ENCODE results near the gene INTS2. TPM values are rescaled to one million over a fixed set of nuclear protein-coding genes. Genes with fewer than 3 reads are reported as not detected.

INTS2 gene
- total and polyA plus RNA-seq, 2 donors = 3.9 to 13.1 TPM

GRCh38 chr17:61836266-61837174 lies 91.3 kb downstream of the INTS2 start:
- no peaks in the 10 kb centered on the region for H3K27me3 ChIP-seq (ENCODE audit: control insufficient read depth in 2 of 2, insufficient read depth in 1 of 2, low read length in 1 of 2)
- peaks cover 0 to 3% of the 10 kb centered on the region in 2 donors for H3K36me3 ChIP-seq (ENCODE audit: control insufficient read depth in 2 of 2, insufficient read depth in 2 of 2, low read length in 1 of 2)
- H3K4me3 ChIP-seq (ENCODE audit: low read length in 2 of 2) = no peak overlapping the region
- H3K4me1 ChIP-seq (ENCODE audit: control insufficient read depth in 2 of 2, insufficient read depth in 2 of 2, low read length in 2 of 2) = no peaks in the 10 kb centered on the region
- 98% methylated on average over 3 of the region's 3 CpGs for WGBS
- no peak overlapping the region for H3K27ac ChIP-seq (ENCODE audit: low read depth in 1 of 2, low read length in 1 of 2)
- H3K9me3 ChIP-seq (ENCODE audit: control insufficient read depth in 2 of 2, insufficient read depth in 1 of 2, low read length in 1 of 2) = no peaks in the 10 kb centered on the region
- no peak for DNase-seq (ENCODE audit: low read depth in 6 of 9, low spot score in 9 of 9)

GRCh38 chr17:61835606-61836005 lies 92.2 kb downstream of the INTS2 start:
- H3K27ac ChIP-seq (ENCODE audit: low read depth in 1 of 2, low read length in 1 of 2) = no peak overlapping the region
- H3K4me1 ChIP-seq (ENCODE audit: control insufficient read depth in 2 of 2, insufficient read depth in 2 of 2, low read length in 2 of 2) = no peaks in the 10 kb centered on the region
- H3K9me3 ChIP-seq (ENCODE audit: control insufficient read depth in 2 of 2, insufficient read depth in 1 of 2, low read length in 1 of 2) = no peaks in the 10 kb centered on the region
- H3K36me3 ChIP-seq (ENCODE audit: control insufficient read depth in 2 of 2, insufficient read depth in 2 of 2, low read length in 1 of 2) = peaks cover 0 to 3% of the 10 kb centered on the region in 2 donors
- WGBS = 100% methylated on average over 1 of the region's 1 CpG
- no peak for DNase-seq (ENCODE audit: low read depth in 6 of 9, low spot score in 9 of 9)
- H3K4me3 ChIP-seq (ENCODE audit: low read length in 2 of 2) = no peak overlapping the region
- H3K27me3 ChIP-seq (ENCODE audit: control insufficient read depth in 2 of 2, insufficient read depth in 1 of 2, low read length in 1 of 2) = no peaks in the 10 kb centered on the region

- Histone ChIP-seq H3K9me3 (ENCODE audit: control insufficient read depth in 2 of 2, insufficient read depth in 1 of 2, low read length in 1 of 2) (no peaks in the 10 kb centered on the region), H3K27ac (ENCODE audit: low read depth in 1 of 2, low read length in 1 of 2) (no peak overlapping the region), H3K4me3 (ENCODE audit: low read length in 2 of 2) (no peak overlapping the region), H3K36me3 (ENCODE audit: control insufficient read depth in 2 of 2, insufficient read depth in 2 of 2, low read length in 1 of 2) (peaks cover 0 to 3% of the 10 kb centered on the region in 2 donors), H3K27me3 (ENCODE audit: control insufficient read depth in 2 of 2, insufficient read depth in 1 of 2, low read length in 1 of 2) (no peaks in the 10 kb centered on the region), H3K4me1 (ENCODE audit: control insufficient read depth in 2 of 2, insufficient read depth in 2 of 2, low read length in 2 of 2) (no peaks in the 10 kb centered on the region)
- 95% methylated on average over 2 of the region's 2 CpGs for WGBS
- DNase-seq (ENCODE audit: low read depth in 6 of 9, low spot score in 9 of 9) = no peak
These were observed 93.2 kb downstream of the INTS2 start for GRCh38 chr17:61834610-61835009.

- H3K4me1 ChIP-seq (ENCODE audit: control insufficient read depth in 2 of 2, insufficient read depth in 2 of 2, low read length in 2 of 2) = no peaks in the 10 kb centered on the region
- over 99% methylated on average over 7 of the region's 7 CpGs for WGBS
These were observed 94.1 kb downstream of the INTS2 start for GRCh38 chr17:61833536-61834193.

GRCh38 chr17:61832463-61832862 lies 95.3 kb downstream of the INTS2 start:
- Histone ChIP-seq H3K36me3 (ENCODE audit: control insufficient read depth in 2 of 2, insufficient read depth in 2 of 2, low read length in 1 of 2) (peaks cover 0 to 7% of the 10 kb centered on the region in 2 donors), H3K9me3 (ENCODE audit: control insufficient read depth in 2 of 2, insufficient read depth in 1 of 2, low read length in 1 of 2) (no peaks in the 10 kb centered on the region), H3K4me1 (ENCODE audit: control insufficient read depth in 2 of 2, insufficient read depth in 2 of 2, low read length in 2 of 2) (no peaks in the 10 kb centered on the region), H3K27ac (ENCODE audit: low read depth in 1 of 2, low read length in 1 of 2) (no peak overlapping the region), H3K27me3 (ENCODE audit: control insufficient read depth in 2 of 2, insufficient read depth in 1 of 2, low read length in 1 of 2) (no peaks in the 10 kb centered on the region), H3K4me3 (ENCODE audit: low read length in 2 of 2) (no peak overlapping the region)
- WGBS = 96% methylated on average over 3 of the region's 3 CpGs
- no peak for DNase-seq (ENCODE audit: low read depth in 6 of 9, low spot score in 9 of 9)

More at GRCh38 chr17:61833536-61834193, 94.1 kb downstream of the INTS2 start:
- Histone ChIP-seq H3K4me3 (ENCODE audit: low read length in 2 of 2) (no peak overlapping the region), H3K27me3 (ENCODE audit: control insufficient read depth in 2 of 2, insufficient read depth in 1 of 2, low read length in 1 of 2) (no peaks in the 10 kb centered on the region), H3K36me3 (ENCODE audit: control insufficient read depth in 2 of 2, insufficient read depth in 2 of 2, low read length in 1 of 2) (peaks cover 0 to 3% of the 10 kb centered on the region in 2 donors), H3K9me3 (ENCODE audit: control insufficient read depth in 2 of 2, insufficient read depth in 1 of 2, low read length in 1 of 2) (no peaks in the 10 kb centered on the region), H3K27ac (ENCODE audit: low read depth in 1 of 2, low read length in 1 of 2) (no peak overlapping the region)
- no peak for DNase-seq (ENCODE audit: low read depth in 6 of 9, low spot score in 9 of 9)

GRCh38 chr17:61831099-61831498 lies 96.7 kb downstream of the INTS2 start:
- 96% methylated on average over 1 of the region's 1 CpG for WGBS

GRCh38 chr17:61828694-61829093 lies 99.1 kb downstream of the INTS2 start:
- no peak overlapping the region for H3K4me3 ChIP-seq (ENCODE audit: low read length in 2 of 2)
- H3K27me3 ChIP-seq (ENCODE audit: control insufficient read depth in 2 of 2, insufficient read depth in 1 of 2, low read length in 1 of 2) = no peaks in the 10 kb centered on the region
- no peaks in the 10 kb centered on the region for H3K9me3 ChIP-seq (ENCODE audit: control insufficient read depth in 2 of 2, insufficient read depth in 1 of 2, low read length in 1 of 2)
- H3K27ac ChIP-seq (ENCODE audit: low read depth in 1 of 2, low read length in 1 of 2) = no peak overlapping the region
- 99% methylated on average over 1 of the region's 1 CpG for WGBS
- no peak for DNase-seq (ENCODE audit: low read depth in 6 of 9, low spot score in 9 of 9)
- H3K36me3 ChIP-seq (ENCODE audit: control insufficient read depth in 2 of 2, insufficient read depth in 2 of 2, low read length in 1 of 2) = peaks cover 0 to 4% of the 10 kb centered on the region in 2 donors
- H3K4me1 ChIP-seq (ENCODE audit: control insufficient read depth in 2 of 2, insufficient read depth in 2 of 2, low read length in 2 of 2) = no peaks in the 10 kb centered on the region

More at GRCh38 chr17:61831099-61831498, 96.7 kb downstream of the INTS2 start:
- Histone ChIP-seq H3K27ac (ENCODE audit: low read depth in 1 of 2, low read length in 1 of 2) (no peak overlapping the region), H3K36me3 (ENCODE audit: control insufficient read depth in 2 of 2, insufficient read depth in 2 of 2, low read length in 1 of 2) (peaks cover 0 to 7% of the 10 kb centered on the region in 2 donors), H3K4me1 (ENCODE audit: control insufficient read depth in 2 of 2, insufficient read depth in 2 of 2, low read length in 2 of 2) (no peaks in the 10 kb centered on the region), H3K27me3 (ENCODE audit: control insufficient read depth in 2 of 2, insufficient read depth in 1 of 2, low read length in 1 of 2) (no peaks in the 10 kb centered on the region), H3K9me3 (ENCODE audit: control insufficient read depth in 2 of 2, insufficient read depth in 1 of 2, low read length in 1 of 2) (no peaks in the 10 kb centered on the region), H3K4me3 (ENCODE audit: low read length in 2 of 2) (no peak overlapping the region)
- DNase-seq (ENCODE audit: low read depth in 6 of 9, low spot score in 9 of 9) = no peak

GRCh38 chr17:61827649-61828395 lies 100.0 kb downstream of the INTS2 start:
- H3K27me3 ChIP-seq (ENCODE audit: control insufficient read depth in 2 of 2, insufficient read depth in 1 of 2, low read length in 1 of 2) = no peaks in the 10 kb centered on the region
- whole genome bisulfite sequencing = 99% methylated on average over 8 of the region's 8 CpGs
- H3K27ac ChIP-seq (ENCODE audit: low read depth in 1 of 2, low read length in 1 of 2) = no peak overlapping the region
- no peak overlapping the region for H3K4me3 ChIP-seq (ENCODE audit: low read length in 2 of 2)
- DNase-seq (ENCODE audit: low read depth in 6 of 9, low spot score in 9 of 9) = no peak
- no peaks in the 10 kb centered on the region for H3K9me3 ChIP-seq (ENCODE audit: control insufficient read depth in 2 of 2, insufficient read depth in 1 of 2, low read length in 1 of 2)
- H3K36me3 ChIP-seq (ENCODE audit: control insufficient read depth in 2 of 2, insufficient read depth in 2 of 2, low read length in 1 of 2) = peaks cover 0 to 4% of the 10 kb centered on the region in 2 donors
- no peaks in the 10 kb centered on the region for H3K4me1 ChIP-seq (ENCODE audit: control insufficient read depth in 2 of 2, insufficient read depth in 2 of 2, low read length in 2 of 2)

Measured in thymus (tissue), 11 donors.